SK-N-SH (cell line): ENCODE measurements around the gene NEK7. TPM values are rescaled to one million over a fixed set of nuclear protein-coding genes. Genes with fewer than 3 reads are reported as not detected.

ENCODE experiments used
- CTCF ChIA-PET: fragments of 300-600, 350-600 bp; formaldehyde crosslinking; extraction: SDS; loops from one replicate; lab custom pipeline; 2021; lab: Yijun Ruan, JAX
- POLR2A ChIA-PET: fragments of 350-600 bp; sonication (Branson Sonifier 250); formaldehyde crosslinking; extraction: SDS; loops from one replicate; lab custom pipeline; 2020; ENCODE audit warnings: antibody characterized with exemption, inconsistent platforms; lab: Yijun Ruan, JAX
- DNase-seq: peaks from one replicate; pipeline ENCODE4 v3.0.0; 2012
- H2AFZ ChIP-seq: fragments of 200-600 bp; sonication (generic); 2 replicates; pipeline ENCODE4 v1.8.1; 2016; ENCODE audit warnings: antibody characterized with exemption, mild to moderate bottlenecking, low read depth
- H3F3A ChIP-seq: fragments of 200-600 bp; sonication (generic); replicated peaks from 2 replicates; pipeline ENCODE3; 2016; ENCODE audit warnings: antibody characterized with exemption, mild to moderate bottlenecking; ENCODE audit not compliant: insufficient read depth
- H3K27ac ChIP-seq, 2 experiments: fragments of 200-500 bp in 1 of 2; fragments of 200-600 bp in 1 of 2; sonication (Bioruptor generic) in 1 of 2; sonication (generic), shearing (Covaris generic) in 1 of 2; 2 replicates each; pipeline versions ENCODE4 v1.5.1 to v1.6.1; 2014 to 2016; ENCODE audit warnings: low read depth in 2 of 2, inconsistent platforms in 1 of 2, low read length in 1 of 2, mild to moderate bottlenecking in 1 of 2, mixed read lengths in 1 of 2
- H3K27me3 ChIP-seq: fragments of 200-600 bp; sonication (generic), shearing (Covaris generic); 2 replicates; pipeline ENCODE4 v1.6.1; 2016; ENCODE audit warnings: mixed run types; ENCODE audit not compliant: insufficient read depth
- H3K36me3 ChIP-seq, 2 experiments: fragments of 200-500 bp in 1 of 2; fragments of 200-600 bp in 1 of 2; sonication (Bioruptor generic) in 1 of 2; sonication (generic) in 1 of 2; replicated peaks in 1 of 2; 2 replicates each; pipeline versions ENCODE3 to v1.5.1; 2014 to 2016; ENCODE audit warnings: low read length in 1 of 2, mild to moderate bottlenecking in 1 of 2; ENCODE audit not compliant: insufficient read depth in 2 of 2, control insufficient read depth in 1 of 2
- H3K4me1 ChIP-seq, 2 experiments: fragments of 200-500 bp in 1 of 2; fragments of 200-600 bp in 1 of 2; sonication (Bioruptor generic) in 1 of 2; sonication (generic), shearing (Covaris generic) in 1 of 2; 2 replicates each; pipeline versions ENCODE4 v1.5.1 to v1.6.1; 2014 to 2016; ENCODE audit warnings: low read depth in 1 of 2, low read length in 1 of 2, mixed run types in 1 of 2; ENCODE audit not compliant: insufficient read depth in 2 of 2, control insufficient read depth in 1 of 2
- H3K4me2 ChIP-seq: fragments of 200-600 bp; sonication (generic), shearing (Covaris generic); 2 replicates; pipeline ENCODE4 v1.6.1; 2017; ENCODE audit warnings: mixed run types
- H3K4me3 ChIP-seq, 2 experiments: fragments of 200-500 bp in 1 of 2; fragments of 200-600 bp in 1 of 2; sonication (Bioruptor generic) in 1 of 2; sonication (generic), shearing (Covaris generic) in 1 of 2; 2 replicates each; pipeline versions ENCODE4 v1.5.1 to v1.8.1; 2014 to 2016; ENCODE audit warnings: low read depth in 2 of 2, inconsistent platforms in 1 of 2, low read length in 1 of 2, mild to moderate bottlenecking in 1 of 2, mixed read lengths in 1 of 2, moderate library complexity in 1 of 2
- H3K79me2 ChIP-seq: fragments of 200-600 bp; sonication (generic); 2 replicates; pipeline ENCODE4 v1.8.1; 2017; ENCODE audit warnings: mild to moderate bottlenecking; ENCODE audit not compliant: insufficient read depth
- H3K9ac ChIP-seq: fragments of 200-600 bp; sonication (generic); 2 replicates; pipeline ENCODE4 v1.6.1; 2017; ENCODE audit warnings: mixed run types
- H3K9me2 ChIP-seq: fragments of 200-600 bp; sonication (generic); 2 replicates; pipeline ENCODE4 v1.6.1; 2017; ENCODE audit warnings: mixed run types
- H3K9me3 ChIP-seq: fragments of 200-600 bp; sonication (generic); 2 replicates; pipeline ENCODE4 v1.6.1; 2017; ENCODE audit warnings: mixed run types, mild to moderate bottlenecking, moderate library complexity
- H4K20me1 ChIP-seq: fragments of 200-600 bp; sonication (generic); 2 replicates; pipeline ENCODE4 v1.6.1; 2017; ENCODE audit warnings: mild to moderate bottlenecking, mixed run types; ENCODE audit not compliant: insufficient read depth
- ELF1 ChIP-seq: IDR thresholded peaks from 2 replicates; pipeline ENCODE4 v1.4.0; 2012
- EP300 ChIP-seq, 2 experiments: IDR thresholded peaks; 2 replicates each; pipeline versions ENCODE4 v1.4.0 to v1.6.1; 2012; ENCODE audit warnings: borderline replicate concordance in 1 of 2, low read depth in 1 of 2, low read length in 1 of 2
- FOSL2 ChIP-seq: IDR thresholded peaks from 2 replicates; pipeline ENCODE4 v1.4.0; 2012; ENCODE audit warnings: low read depth, mild to moderate bottlenecking, moderate library complexity, borderline replicate concordance
- FOXM1 ChIP-seq: IDR thresholded peaks from 2 replicates; pipeline ENCODE4 v1.4.0; 2012; ENCODE audit warnings: low read depth, mild to moderate bottlenecking
- GATA2 ChIP-seq: sonication (generic); formaldehyde crosslinking; IDR thresholded peaks from 2 replicates; pipeline ENCODE4 v1.5.0; 2020; ENCODE audit warnings: mild to moderate bottlenecking, missing genetic modification reagents
- JUND ChIP-seq: IDR thresholded peaks from 2 replicates; pipeline ENCODE4 v1.4.0; 2012
- POLR2AphosphoS5 ChIP-seq: IDR thresholded peaks from 2 replicates; pipeline ENCODE4 v1.6.1; 2012; ENCODE audit warnings: low read depth, low read length
- RAD21 ChIP-seq: IDR thresholded peaks from 2 replicates; pipeline ENCODE4 v1.6.1; 2012; ENCODE audit warnings: mild to moderate bottlenecking, low read length
- RCOR1 ChIP-seq: fragments of 150-350 bp; IDR thresholded peaks from 2 replicates; pipeline ENCODE4 v1.6.1; 2017; ENCODE audit warnings: antibody characterized with exemption, low read length
- RXRA ChIP-seq: IDR thresholded peaks from 2 replicates; pipeline ENCODE4 v1.4.0; 2012; ENCODE audit warnings: low read depth, mild to moderate bottlenecking, borderline replicate concordance
- TAF1 ChIP-seq: IDR thresholded peaks from 2 replicates; pipeline ENCODE4 v1.6.1; 2012; ENCODE audit warnings: low read depth, mild to moderate bottlenecking, low read length, moderate library complexity, borderline replicate concordance
- TCF12 ChIP-seq: IDR thresholded peaks from 2 replicates; pipeline ENCODE4 v1.4.0; 2012
- TEAD4 ChIP-seq: IDR thresholded peaks from 2 replicates; pipeline ENCODE4 v1.4.0; 2012; ENCODE audit warnings: mild to moderate bottlenecking, borderline replicate concordance; ENCODE audit not compliant: insufficient read depth
- USF2 ChIP-seq: fragments of 150-350 bp; IDR thresholded peaks from 2 replicates; pipeline ENCODE4 v1.6.1; 2017; ENCODE audit warnings: antibody characterized with exemption, low read length, low read depth, borderline replicate concordance
- WGBS: methylation state at CpG from one replicate; pipeline ENCODE4 v1.1.6; 2017; ENCODE audit warnings: low lambda C conversion rate; 5-methylcytosine and 5-hydroxymethylcytosine counted together
- polyA plus RNA-seq, 3 experiments: library from polyadenylated mRNA; depleted of rRNA; stranded (reverse); fragments of >200 nt; gene quantifications; 2 replicates each; pipeline ENCODE4 v1.2.3, GENCODE V29; 2012

The NEK7 gene
- polyA plus RNA-seq, 1 of the 3 experiments (the other 2 are of a cell fraction), result 85.8 TPM

GRCh38 chr1:198333744-198334143 is 176.9 kb downstream of the NEK7 start:
- H3F3A ChIP-seq, result no peaks in the 10 kb centered on the region
- ChIA-PET CTCF (interaction anchor here (1.5 kb wide), 1 partner anchor 12 kb away, joined by 4 read pairs; no protein-coding TSS in a partner anchor), POLR2A (no interaction called here)
- H3K27me3 ChIP-seq, result no peaks in the 10 kb centered on the region
- peak overlapping the region; percentile 38; the same call in 1 of the 2 replicates for H2AFZ ChIP-seq
- no peak overlapping the region for H3K9ac ChIP-seq
- H3K79me2 ChIP-seq, result no peaks in the 10 kb centered on the region
- H3K9me3 ChIP-seq, result no peaks in the 10 kb centered on the region
- no peaks in the 10 kb centered on the region for H3K36me3 ChIP-seq
- H3K9me2 ChIP-seq, result no peaks in the 10 kb centered on the region
- no peaks in the 10 kb centered on the region for H4K20me1 ChIP-seq
- no peak overlapping the region for H3K4me2 ChIP-seq
- peak overlapping the region in 1 of 2 experiments; percentile 20; a peak in 1 of 4 replicates for H3K27ac ChIP-seq
- no peak for TF ChIP-seq POLR2AphosphoS5
- TF ChIP-seq RCOR1, result no peak
- no peak for TF ChIP-seq TEAD4
- TF ChIP-seq RAD21, result no peak
- TF ChIP-seq USF2, result no peak
- no peak for TF ChIP-seq EP300 (IDR thresholded peaks at IDR 0.05; ENCODE audit: borderline replicate concordance in 1 of 2, low read depth in 1 of 2, low read length in 1 of 2)
- no peak for TF ChIP-seq ELF1
- TF ChIP-seq FOSL2, result peak; percentile 42; the same call in 1 of the 2 replicates
- no peak for TF ChIP-seq FOXM1
- no peak for TF ChIP-seq RXRA
- 0 out of 2 replicates have a peak, but pooled peaks have one; percentile 28 for TF ChIP-seq JUND
- TF ChIP-seq GATA2, result no peak
- no peak for TF ChIP-seq TAF1
- peaks cover 4 to 8% of the 10 kb centered on the region in 2 experiments; a peak in 3 of 4 replicates for H3K4me1 ChIP-seq
- H3K4me3 ChIP-seq, result no peak overlapping the region
- no peak for DNase-seq
- 72% methylated on average over 1 of the region's 1 CpG for WGBS

GRCh38 chr1:198335663-198336062 is 178.9 kb downstream of the NEK7 start:
- H3K27me3 ChIP-seq, result no peaks in the 10 kb centered on the region
- no peak overlapping the region for H3K4me3 ChIP-seq
- H3K79me2 ChIP-seq, result no peaks in the 10 kb centered on the region
- ChIA-PET POLR2A (no interaction called here), CTCF (interaction anchor here (0.7 kb wide), 1 partner anchor 179 kb away, joined by 3 read pairs; no protein-coding TSS in a partner anchor)
- no peak for TF ChIP-seq TCF12
- no peak for TF ChIP-seq RXRA
- DNase-seq, result no peak
- no peaks in the 10 kb centered on the region for H3K9me2 ChIP-seq
- no peaks in the 10 kb centered on the region for H3K9me3 ChIP-seq
- H2AFZ ChIP-seq, result no peak overlapping the region
- H3K36me3 ChIP-seq, result no peaks in the 10 kb centered on the region
- no peak overlapping the region for H3K9ac ChIP-seq
- H3K4me1 ChIP-seq, result peaks cover 4 to 8% of the 10 kb centered on the region in 2 experiments; a peak in 3 of 4 replicates
- H3K4me2 ChIP-seq, result no peak overlapping the region
- H3K27ac ChIP-seq, result no peak overlapping the region
- 58% methylated on average over 1 of the region's 1 CpG for WGBS
- H3F3A ChIP-seq, result no peaks in the 10 kb centered on the region
- no peaks in the 10 kb centered on the region for H4K20me1 ChIP-seq
